Hepatocyte (in vitro differentiated cells): ENCODE data around the gene TEDDM1. TPM values are rescaled to one million over a fixed set of nuclear protein-coding genes. Genes with fewer than 3 reads are reported as not detected.

Experiments
- DNase-seq: peaks from one replicate; pipeline ENCODE4 v3.0.0-alpha.2; 2016; ENCODE audit warnings: low spot score
- H2AFZ ChIP-seq: fragments of 200-600 bp; sonication (generic); 2 replicates; pipeline ENCODE4 v1.6.0; 2016; ENCODE audit warnings: antibody characterized with exemption, mild to moderate bottlenecking
- H3K27ac ChIP-seq: fragments of 200-600 bp; sonication (generic); 2 replicates; pipeline ENCODE4 v1.5.1; 2016; ENCODE audit warnings: mild to moderate bottlenecking
- H3K27me3 ChIP-seq: fragments of 200-600 bp; sonication (generic); 2 replicates; pipeline ENCODE4 v1.6.1; 2016
- H3K36me3 ChIP-seq: fragments of 200-600 bp; sonication (generic); replicated peaks from 2 replicates; pipeline ENCODE4 v1.5.1; 2016; ENCODE audit warnings: low read depth; ENCODE audit not compliant: insufficient read depth
- H3K4me1 ChIP-seq: fragments of 200-600 bp; sonication (generic); 2 replicates; pipeline ENCODE4 v1.5.1; 2016; ENCODE audit warnings: mild to moderate bottlenecking, moderate library complexity; ENCODE audit not compliant: insufficient read depth
- H3K4me2 ChIP-seq: fragments of 200-600 bp; sonication (generic); 2 replicates; pipeline ENCODE4 v1.6.0; 2016
- H3K4me3 ChIP-seq: fragments of 200-600 bp; sonication (generic); 2 replicates; pipeline ENCODE4 v1.5.1; 2016; ENCODE audit warnings: mild to moderate bottlenecking
- H3K79me2 ChIP-seq: fragments of 200-600 bp; sonication (generic); 2 replicates; pipeline ENCODE4 v1.6.0; 2017; ENCODE audit warnings: mild to moderate bottlenecking
- H3K9me2 ChIP-seq: fragments of 200-600 bp; sonication (generic); replicated peaks from 2 replicates; pipeline ENCODE4 v1.6.0; 2017; ENCODE audit warnings: mild to moderate bottlenecking; ENCODE audit not compliant: insufficient read depth
- H3K9me3 ChIP-seq: fragments of 200-600 bp; sonication (generic); 2 replicates; pipeline ENCODE4 v1.5.1; 2016; ENCODE audit warnings: low read depth, mild to moderate bottlenecking
- H4K20me1 ChIP-seq: fragments of 200-600 bp; sonication (generic); 2 replicates; pipeline ENCODE4 v1.6.0; 2016; ENCODE audit warnings: mild to moderate bottlenecking; ENCODE audit not compliant: insufficient read depth, poor library complexity, severe bottlenecking
- CTCF ChIP-seq: fragments of 200-600 bp; sonication (generic); IDR thresholded peaks from 2 replicates; pipeline ENCODE4 v1.5.1; 2016; ENCODE audit warnings: antibody characterized with exemption, mild to moderate bottlenecking; ENCODE audit not compliant: poor library complexity
- EZH2 ChIP-seq: fragments of 200-600 bp; sonication (generic); IDR thresholded peaks from 2 replicates; pipeline ENCODE4 v1.6.1; 2016; ENCODE audit warnings: antibody characterized with exemption, mild to moderate bottlenecking, borderline replicate concordance
- EZH2phosphoT487 ChIP-seq: fragments of 200-600 bp; sonication (generic); IDR thresholded peaks from one replicate; pipeline ENCODE4 v1.6.1; 2018; ENCODE audit warnings: antibody characterized with exemption, mild to moderate bottlenecking, low read depth, moderate library complexity; ENCODE audit not compliant: unreplicated experiment, severe bottlenecking
- WGBS: methylation state at CpG from one replicate; pipeline ENCODE4 v1.1.6; 2016; ENCODE audit warnings: low lambda C conversion rate; ENCODE audit errors: missing lambda C conversion rate; 5-methylcytosine and 5-hydroxymethylcytosine counted together
- polyA plus RNA-seq: library from polyadenylated mRNA; unstranded; fragments of >200 nt; fragmentation: Nextera tagmentation; extraction: Ambion mirVana; gene quantifications from 2 replicates; pipeline ENCODE4 v1.2.1, GENCODE V29; 2016
- total RNA-seq: library from RNA; depleted of rRNA; stranded (reverse); fragments of >200 nt; gene quantifications from 2 replicates; pipeline ENCODE4 v1.2.3, GENCODE V29; 2014

TEDDM1 gene
- total and polyA plus RNA-seq, 2 experiments from 2014 or later: not detected

- Histone ChIP-seq H4K20me1 (peaks cover 66% of the 10 kb centered on the region), H3K79me2 (peaks cover 59% of the 10 kb centered on the region), H2AFZ (no peak overlapping the region), H3K36me3 (peaks cover 10% of the 10 kb centered on the region), H3K9me3 (no peaks in the 10 kb centered on the region), H3K4me2 (peak overlapping the region; percentile 86), H3K4me3 (no peak overlapping the region), H3K27ac (no peak overlapping the region), H3K4me1 (peaks cover 13% of the 10 kb centered on the region), H3K27me3 (no peaks in the 10 kb centered on the region), H3K9me2 (no peaks in the 10 kb centered on the region)
- WGBS: 97% methylated on average over 8 of the region's 8 CpGs
- DNase-seq: no peak
- TF ChIP-seq EZH2phosphoT487 (no peak), EZH2 (no peak), CTCF (no peak)
Measured at GRCh38 chr1:182385885-182386853, 14.3 kb downstream of the TEDDM1 start.

GRCh38 chr1:182384387-182384960 lies 16.0 kb downstream of the TEDDM1 start:
- Histone ChIP-seq H3K9me3 (no peaks in the 10 kb centered on the region), H3K79me2 (peaks cover 42% of the 10 kb centered on the region), H3K36me3 (peaks cover 10% of the 10 kb centered on the region), H3K4me3 (no peak overlapping the region), H4K20me1 (peaks cover 49% of the 10 kb centered on the region), H3K9me2 (no peaks in the 10 kb centered on the region), H3K27ac (no peak overlapping the region), H3K4me2 (no peak overlapping the region), H2AFZ (no peak overlapping the region), H3K4me1 (peaks cover 13% of the 10 kb centered on the region), H3K27me3 (no peaks in the 10 kb centered on the region)
- TF ChIP-seq EZH2: no peak
- no peak for TF ChIP-seq EZH2phosphoT487
- TF ChIP-seq CTCF: no peak
- WGBS: 96% methylated on average over 19 of the region's 19 CpGs
- no peak for DNase-seq

GRCh38 chr1:182383934-182384333 lies 16.5 kb downstream of the TEDDM1 start:
- peaks cover 36% of the 10 kb centered on the region for H3K79me2 ChIP-seq
- WGBS: 95% methylated on average over 7 of the region's 7 CpGs
- peaks cover 13% of the 10 kb centered on the region for H3K4me1 ChIP-seq
- H3K9me2 ChIP-seq: no peaks in the 10 kb centered on the region
- H4K20me1 ChIP-seq: peaks cover 44% of the 10 kb centered on the region
- H3K27me3 ChIP-seq: no peaks in the 10 kb centered on the region
- no peak overlapping the region for H3K4me3 ChIP-seq
- DNase-seq: no peak
- TF ChIP-seq EZH2 (no peak), CTCF (no peak), EZH2phosphoT487 (no peak)
- H3K4me2 ChIP-seq: no peak overlapping the region
- H3K36me3 ChIP-seq: peaks cover 10% of the 10 kb centered on the region
- no peak overlapping the region for H2AFZ ChIP-seq
- no peak overlapping the region for H3K27ac ChIP-seq
- no peaks in the 10 kb centered on the region for H3K9me3 ChIP-seq
